Embryonic facial prominence (tissue), 1 donor: Measurements from ENCODE around the gene DNAJB11.
"Not testable (repeated sequence)": the region's sequence is repeated elsewhere in the genome, so short reads cannot be mapped to it uniquely, and the experiment has no call there.

ENCODE experiments used
- DNase-seq: peaks from one replicate; pipeline ENCODE4 v3.0.0-alpha.2; 2016; ENCODE audit errors: extremely low spot score

The DNAJB11 gene

DNA sequence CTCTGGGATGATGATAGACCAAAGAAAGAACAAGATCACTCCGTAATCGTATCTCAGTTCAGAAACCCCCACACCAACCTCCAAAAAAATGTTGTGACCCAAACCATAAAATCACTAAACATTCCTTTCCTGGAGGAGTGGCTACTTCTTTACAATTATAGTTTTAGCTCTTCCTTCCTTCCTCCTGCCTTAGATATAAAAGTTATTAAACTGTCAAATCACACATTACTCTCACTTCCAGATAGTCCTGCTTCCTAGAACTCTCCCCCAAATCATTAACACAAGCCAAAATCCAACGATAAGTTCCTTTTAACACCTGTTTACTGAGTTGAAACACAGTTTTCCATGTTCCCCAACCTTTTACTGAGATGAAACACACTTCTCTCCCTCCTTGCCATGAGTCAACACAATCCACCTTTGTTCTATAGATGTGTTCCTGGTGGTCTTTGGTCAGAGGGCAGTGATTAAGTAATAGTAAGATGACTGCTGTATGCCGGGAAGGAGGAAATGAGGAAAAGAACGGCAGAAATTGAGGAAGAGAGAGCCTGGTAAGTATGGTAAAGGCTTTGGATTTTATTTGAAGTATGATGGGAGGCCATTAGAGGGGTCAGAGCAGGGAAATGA is 18.0 kb upstream of the DNAJB11 start:
- no peak for DNase-seq

GRCh38 chr3:186564586-186564985 is 5.9 kb upstream of the DNAJB11 start:
- no peak for DNase-seq

DNA sequence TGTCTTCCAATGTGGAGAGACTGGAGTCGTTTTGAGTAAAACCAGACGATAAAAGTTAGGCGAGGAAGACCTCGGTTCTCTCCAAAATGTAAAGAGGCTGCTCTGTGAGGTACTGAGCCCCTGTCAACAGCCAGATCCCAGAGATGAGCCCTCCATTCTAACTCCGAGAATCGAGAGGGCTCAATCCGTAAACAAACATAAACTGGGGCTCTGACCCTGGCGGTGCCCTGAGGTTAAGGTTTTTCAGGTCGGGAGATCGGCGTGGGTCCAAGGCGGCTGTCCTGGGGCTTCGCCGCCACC is 3.8 kb upstream of the DNAJB11 start:
- no peak for DNase-seq

DNA sequence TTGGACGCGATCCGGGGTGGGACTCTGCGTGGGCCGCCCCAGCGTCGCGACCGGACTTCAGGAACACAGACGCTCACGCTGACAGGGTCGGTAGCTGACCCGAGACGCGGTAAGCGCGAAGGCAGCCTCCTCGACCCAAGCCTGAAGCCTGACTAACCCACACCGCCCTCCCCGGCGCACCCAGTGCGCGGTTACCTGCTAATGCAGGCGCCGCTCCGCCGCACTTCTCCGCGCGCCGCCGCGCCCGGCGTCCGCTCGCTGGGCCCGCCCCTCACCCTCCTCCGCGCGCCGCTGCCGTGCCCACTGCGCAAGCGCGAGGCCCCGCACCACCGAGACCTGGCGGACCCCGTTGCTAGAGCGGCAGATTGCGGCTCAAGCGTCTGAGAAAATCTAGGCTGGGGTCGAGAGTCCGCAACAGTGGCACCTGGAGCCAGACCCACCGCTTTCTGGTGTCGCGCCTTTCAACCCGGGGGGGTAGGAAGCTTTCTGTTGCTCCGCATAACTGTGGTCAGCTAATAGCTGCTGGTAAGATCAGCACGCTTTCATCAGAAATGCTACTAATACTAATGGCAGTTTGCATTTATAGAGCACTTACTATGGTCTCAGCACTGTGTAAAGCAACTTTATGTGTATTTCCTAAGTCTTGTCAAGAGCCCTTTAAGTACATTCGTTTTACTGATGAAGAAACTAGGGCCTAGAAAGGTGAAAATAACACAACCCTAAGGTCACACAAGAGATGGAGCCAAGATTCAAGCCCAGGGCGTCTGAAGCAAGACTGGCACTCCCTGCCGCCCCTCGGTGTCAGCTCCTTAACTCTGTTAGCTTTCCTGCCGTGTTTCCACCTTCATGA is 3.2 kb upstream of the DNAJB11 start, which contains the start of gene TBCCD1:
Gene TBCCD1 (minus strand): TSS at position 268 of the 850 bp plus-strand sequence. CDS start 3,010 bp downstream, outside the sequence.
- peak; percentile 58 for DNase-seq

GRCh38 chr3:186569361-186569760 is 1.2 kb upstream of the DNAJB11 start:
- not testable (repeated sequence) for DNase-seq

- no peak for DNase-seq
Observed at GRCh38 chr3:186569779-186570095, 783 bp upstream of the DNAJB11 start.

- DNase-seq, result no peak
Observed at GRCh38 chr3:186570941-186571643, 572 bp downstream of the DNAJB11 start.

DNA sequence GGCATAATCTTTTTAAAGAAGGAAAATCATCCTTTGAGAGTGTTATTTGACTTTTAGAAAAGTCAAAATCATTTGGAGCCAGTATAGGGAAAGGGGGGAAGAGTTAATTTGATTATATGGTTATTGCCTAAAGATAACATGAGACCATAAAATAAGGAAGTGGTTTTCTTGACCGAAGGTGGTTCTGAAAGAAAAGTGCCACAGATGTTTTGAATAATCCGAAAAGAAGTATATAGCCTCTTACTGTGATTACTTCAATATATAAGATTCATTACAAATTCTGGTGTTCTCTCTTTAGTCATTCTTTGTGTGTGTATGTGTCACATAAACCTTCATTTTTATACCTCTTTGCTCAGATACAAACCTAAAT is 1.1 kb downstream of the DNAJB11 start:
- DNase-seq, result no peak

DNA sequence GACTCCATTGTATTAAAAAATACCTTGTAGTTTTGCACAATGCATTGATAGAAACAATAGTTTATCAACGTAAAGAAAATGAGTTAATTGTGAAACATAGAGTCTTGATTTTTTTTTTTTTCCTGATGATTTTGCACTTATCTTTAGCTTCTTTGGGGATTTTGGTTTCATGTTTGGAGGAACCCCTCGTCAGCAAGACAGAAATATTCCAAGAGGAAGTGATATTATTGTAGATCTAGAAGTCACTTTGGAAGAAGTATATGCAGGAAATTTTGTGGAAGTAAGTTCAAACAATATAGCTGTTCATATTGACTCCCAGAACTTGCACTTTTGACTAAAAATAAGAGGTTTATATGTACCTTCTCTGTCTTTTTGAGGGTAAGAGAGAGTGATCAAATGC is 7.0 kb downstream of the DNAJB11 start:
- no peak for DNase-seq

- DNase-seq, result no peak
Observed at GRCh38 chr3:186580785-186581184, 10.3 kb downstream of the DNAJB11 start.

- no peak for DNase-seq
Observed at GRCh38 chr3:186582541-186582940, 12.0 kb downstream of the DNAJB11 start.

- no peak for DNase-seq
Observed at GRCh38 chr3:186583831-186584230, 13.3 kb downstream of the DNAJB11 start.

DNA sequence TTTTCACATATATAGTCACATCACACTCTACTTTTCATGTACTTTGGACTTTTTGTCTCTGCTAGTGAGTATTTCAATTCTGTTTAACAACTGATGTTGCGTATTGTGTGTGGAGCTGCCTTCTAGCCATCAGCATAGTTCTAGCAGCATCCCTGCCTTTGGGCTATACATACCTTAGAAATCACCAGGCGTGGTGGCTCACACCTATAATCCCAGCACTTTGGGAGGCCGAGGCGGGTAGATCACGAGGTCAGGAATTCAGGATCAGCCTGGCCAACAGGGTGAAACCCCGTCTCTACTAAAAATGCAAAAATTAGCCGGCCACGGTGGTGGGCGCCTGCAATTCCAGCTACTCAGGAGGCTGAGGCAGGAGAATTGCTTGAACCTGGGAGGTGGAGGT is 15.7 kb downstream of the DNAJB11 start:
- not testable (repeated sequence) for DNase-seq

DNA sequence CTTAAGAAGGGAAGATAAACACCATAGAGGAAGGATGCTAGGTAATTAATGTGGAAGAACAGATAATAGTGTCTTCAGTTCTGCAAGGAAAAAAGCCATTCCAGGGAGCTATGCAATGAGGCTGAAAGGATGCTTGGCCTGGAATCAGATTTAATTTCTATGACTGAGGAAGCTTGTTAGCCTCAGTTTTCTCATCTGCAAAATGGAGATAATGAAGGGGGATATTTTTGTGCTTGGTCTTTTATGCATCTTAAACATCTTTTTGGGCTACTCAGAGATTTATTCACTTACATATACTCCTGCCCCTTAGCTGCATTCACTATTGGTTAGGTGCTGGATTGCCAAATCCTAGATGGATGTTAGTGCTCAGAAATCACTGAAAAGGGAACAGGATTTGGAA is 16.7 kb downstream of the DNAJB11 start:
- no peak for DNase-seq

DNA sequence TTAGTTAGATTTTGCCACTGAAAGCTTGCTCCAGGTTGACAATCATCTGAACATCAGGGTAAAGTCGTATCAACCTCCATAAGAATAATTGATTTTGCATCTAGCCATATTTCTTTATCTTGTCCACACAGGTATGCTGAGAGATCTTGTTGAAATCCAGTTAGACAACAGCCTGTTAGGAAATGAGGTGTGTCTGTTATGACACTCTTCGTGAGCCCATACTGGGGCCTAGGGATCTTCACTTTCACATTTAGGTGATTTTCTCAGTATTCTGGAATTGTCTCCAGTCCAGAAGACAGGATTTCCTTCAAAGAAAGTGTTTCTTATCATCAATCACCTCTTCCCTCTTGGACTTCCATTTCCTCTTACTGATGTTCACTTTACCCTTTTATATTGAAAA is 18.1 kb downstream of the DNAJB11 start:
- DNase-seq, result no peak

GRCh38 chr3:186589121-186589520 is 18.6 kb downstream of the DNAJB11 start:
- no peak for DNase-seq

DNA sequence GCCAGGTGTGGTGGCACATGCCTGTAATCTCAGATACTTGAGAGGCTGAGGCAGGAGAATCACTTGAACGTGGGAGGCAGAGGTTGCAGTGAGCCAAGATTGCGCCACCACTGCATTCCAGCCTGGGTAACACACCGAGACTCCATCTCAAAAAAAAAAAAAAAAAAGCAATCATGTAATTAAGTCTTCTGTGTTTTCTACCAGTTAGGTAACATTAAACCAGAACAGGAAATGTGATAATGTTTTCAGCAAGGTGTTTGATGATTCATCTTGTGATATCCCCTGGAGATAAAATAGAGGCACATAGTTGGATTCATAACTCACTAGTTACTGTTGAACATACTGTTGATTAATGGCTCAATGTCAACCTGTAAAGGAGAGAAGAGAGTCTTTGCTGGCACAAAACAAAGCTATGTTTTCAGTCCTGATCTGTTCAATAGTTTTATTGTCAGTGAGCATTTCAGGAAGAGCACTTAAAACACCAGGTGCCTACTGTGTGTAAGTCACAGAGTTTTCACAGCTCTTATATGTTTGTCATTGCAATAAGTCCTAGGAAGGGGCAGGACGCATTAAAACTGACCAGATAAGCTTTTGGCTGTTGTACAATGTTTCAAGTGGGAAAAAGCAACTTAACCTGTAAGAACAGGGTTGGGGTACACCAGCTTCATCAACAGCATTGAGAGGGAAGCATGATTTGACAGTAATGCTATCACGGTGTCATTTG is 19.5 kb downstream of the DNAJB11 start:
- no peak for DNase-seq

DNA sequence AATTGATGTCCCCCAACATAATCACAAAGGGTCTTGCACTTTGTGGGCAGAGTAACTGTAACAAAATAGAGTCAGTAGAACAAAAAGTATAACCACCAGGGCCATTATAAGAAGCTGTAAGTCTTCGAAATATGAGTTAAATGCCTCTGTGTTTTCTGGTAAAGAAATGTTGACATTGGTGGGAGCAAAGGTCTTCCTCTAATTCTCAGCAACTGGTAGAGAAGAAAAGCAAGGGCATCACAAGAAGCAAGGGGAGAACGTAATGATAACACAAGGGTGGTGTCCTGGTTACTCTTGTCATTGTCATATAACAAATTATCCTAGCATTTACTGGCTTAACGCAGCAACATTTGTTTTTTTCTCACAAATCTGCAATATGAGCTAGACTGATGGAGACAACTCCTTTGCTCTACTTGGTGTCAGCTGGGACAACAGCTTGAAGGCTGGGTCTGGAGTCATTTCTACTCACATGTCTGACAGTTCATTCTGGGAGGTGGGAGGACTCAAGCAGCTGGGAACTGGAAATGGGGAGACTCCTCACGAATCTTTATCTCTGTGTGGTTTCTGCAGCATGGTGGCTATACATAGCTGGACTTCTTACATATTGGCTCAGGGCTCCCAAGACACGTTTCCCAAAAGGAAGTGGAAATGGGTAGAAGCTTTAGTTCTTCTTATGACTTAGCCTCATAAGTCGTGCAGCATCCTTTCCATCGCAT is 20.2 kb downstream of the DNAJB11 start:
- no peak for DNase-seq

- no peak for DNase-seq
Observed at GRCh38 chr3:186592682-186593081, 22.2 kb downstream of the DNAJB11 start.

GRCh38 chr3:186593862-186594261 is 23.3 kb downstream of the DNAJB11 start:
- DNase-seq, result no peak

DNA sequence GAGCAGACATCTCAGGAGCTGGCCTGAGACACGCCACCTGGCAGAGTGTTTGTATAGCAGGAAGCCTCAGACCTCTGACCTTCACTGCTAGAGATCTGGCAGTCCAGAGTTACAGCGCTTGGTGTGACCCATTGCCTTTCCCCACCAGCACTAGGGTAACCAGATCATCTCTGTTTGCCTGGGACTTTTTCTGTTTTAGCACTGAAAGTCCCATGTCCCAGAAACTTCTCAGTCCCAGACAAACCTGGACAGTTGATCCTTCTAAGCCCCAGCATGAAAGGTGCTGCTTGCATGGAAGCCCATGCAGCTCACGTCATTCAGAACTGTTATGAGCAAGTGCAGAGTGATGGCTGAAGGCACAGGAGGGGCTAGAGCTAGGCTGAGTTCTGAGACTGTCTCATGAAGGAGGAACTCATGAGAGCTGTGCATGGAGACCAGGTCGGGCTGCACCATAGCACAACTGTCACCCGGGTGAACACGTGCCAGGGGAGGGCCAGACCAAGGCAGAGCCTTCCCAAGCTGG is 24.1 kb downstream of the DNAJB11 start:
- no peak for DNase-seq
